ENCODE results near the gene GRAPL.
"Not testable (repeated sequence)": the region's sequence is repeated elsewhere in the genome, so short reads cannot be mapped to it uniquely, and the experiment has no call there.

GRAPL gene

DNA sequence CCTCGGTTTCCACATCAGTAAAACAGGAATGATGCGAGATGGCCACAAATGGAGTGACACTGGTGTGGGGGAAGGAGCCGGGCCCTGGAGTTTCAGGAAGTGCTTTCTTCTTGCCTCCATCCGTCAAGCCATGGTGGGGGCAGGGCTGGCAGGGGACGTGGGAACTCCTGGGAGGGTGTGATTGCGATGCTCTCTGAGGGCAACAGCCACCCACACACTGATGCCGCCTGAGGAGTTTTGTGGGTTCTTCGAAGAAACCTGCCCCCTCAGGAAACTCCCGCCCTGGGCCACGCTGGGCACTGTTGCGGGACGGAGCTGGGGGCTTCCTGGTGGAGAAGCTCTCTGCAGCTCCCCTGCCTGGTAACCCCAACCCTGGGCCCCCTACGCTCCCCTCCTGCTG is 8.0 kb downstream of the GRAPL start:
- DNase-seq (ENCODE audit: extremely low spot score, insufficient read length, low read depth): not testable (repeated sequence)
- FAIRE-seq: peak; percentile 95

DNA sequence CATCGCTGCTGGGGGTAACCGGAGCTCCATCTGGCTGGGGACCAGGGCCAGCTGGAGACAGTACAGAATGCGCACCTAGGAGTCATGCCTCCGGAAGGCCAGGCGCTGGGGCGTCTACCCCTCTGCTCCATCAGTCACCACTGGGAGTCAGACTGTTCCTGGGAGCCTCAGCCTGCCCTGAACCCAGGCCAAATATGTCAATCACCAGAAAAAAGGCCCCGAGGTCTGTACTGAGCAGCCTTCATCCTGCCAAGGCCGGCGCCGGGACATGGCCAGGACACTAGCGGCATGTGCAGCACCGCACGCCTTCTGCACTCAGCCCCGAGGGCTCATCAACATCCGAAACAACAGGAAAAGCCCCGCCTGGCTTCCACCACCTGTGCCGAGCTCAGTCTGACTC is 8.7 kb downstream of the GRAPL start:
- FAIRE-seq: not testable (repeated sequence)

DNA sequence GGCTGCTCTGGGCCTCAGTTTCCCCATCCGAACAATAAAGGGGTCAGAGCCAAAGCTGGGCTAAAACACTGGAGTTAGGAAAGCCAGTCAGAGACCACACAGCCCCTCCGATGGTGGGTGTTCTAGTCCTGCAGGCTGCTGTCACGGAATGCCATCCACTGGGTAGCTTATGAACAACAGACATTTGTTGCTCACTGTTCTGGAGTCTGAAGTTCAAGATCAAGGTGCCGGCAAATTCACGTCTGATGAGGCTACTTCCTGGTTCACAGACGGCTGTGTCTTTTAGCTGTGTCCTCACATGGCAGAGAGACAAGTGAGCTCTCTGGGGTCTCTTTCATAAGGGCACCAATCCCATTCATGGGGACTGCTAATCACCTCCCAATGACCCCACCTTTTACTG is 9.2 kb downstream of the GRAPL start:
- not testable (repeated sequence) for FAIRE-seq; DNase-seq (ENCODE audit: extremely low spot score, insufficient read length, low read depth)

More for the DNA sequence above, 8.7 kb downstream of the GRAPL start:
- not testable (repeated sequence) for DNase-seq (ENCODE audit: extremely low spot score, insufficient read length, low read depth)

GRCh38 chr17:19137959-19138358 is 10.6 kb downstream of the GRAPL start:
- not testable (repeated sequence) for DNase-seq (ENCODE audit: extremely low spot score, insufficient read length, low read depth)
- peak; percentile 98 for FAIRE-seq

DNA sequence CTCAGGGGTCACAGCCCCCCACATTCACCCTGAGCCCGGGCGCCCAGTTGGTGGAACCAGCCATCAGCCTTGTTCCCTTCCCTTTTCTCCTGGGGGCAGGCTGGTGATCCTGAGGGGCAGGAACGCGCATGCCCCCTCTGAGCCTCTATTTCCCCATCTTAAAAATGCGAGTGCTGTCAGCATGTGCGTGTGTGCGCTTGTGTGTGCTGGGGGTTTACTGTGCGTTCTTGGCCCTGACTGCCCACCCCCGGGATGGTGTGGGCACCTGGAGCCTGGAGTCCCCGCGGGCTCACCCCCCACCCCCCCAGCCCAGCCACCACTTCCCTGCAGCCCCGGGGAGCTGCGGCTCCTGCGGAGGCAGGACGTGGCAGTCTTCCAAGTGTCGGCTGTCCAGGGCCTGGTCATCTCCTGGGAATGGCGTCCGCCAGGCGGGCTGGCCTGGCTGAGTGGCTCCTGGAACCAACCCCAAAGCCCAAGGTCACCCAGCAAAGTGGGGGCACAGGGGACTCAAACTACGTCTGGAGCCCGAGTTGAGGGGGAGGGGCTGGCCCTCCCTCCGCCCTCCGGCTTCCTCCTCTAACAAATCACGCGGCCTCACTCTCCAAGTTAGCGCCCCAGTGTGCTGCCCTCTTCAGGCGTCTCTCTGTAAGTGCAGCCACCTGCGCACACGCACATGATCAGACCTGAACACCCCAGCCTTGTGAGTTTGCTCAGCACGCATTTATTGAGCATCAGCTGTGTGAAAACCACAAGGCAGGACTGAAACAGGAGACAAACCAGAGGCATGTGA is 14.2 kb downstream of the GRAPL start:
- peak; percentile 98 for FAIRE-seq
- DNase-seq (ENCODE audit: extremely low spot score, insufficient read length, low read depth): not testable (repeated sequence)

DNA sequence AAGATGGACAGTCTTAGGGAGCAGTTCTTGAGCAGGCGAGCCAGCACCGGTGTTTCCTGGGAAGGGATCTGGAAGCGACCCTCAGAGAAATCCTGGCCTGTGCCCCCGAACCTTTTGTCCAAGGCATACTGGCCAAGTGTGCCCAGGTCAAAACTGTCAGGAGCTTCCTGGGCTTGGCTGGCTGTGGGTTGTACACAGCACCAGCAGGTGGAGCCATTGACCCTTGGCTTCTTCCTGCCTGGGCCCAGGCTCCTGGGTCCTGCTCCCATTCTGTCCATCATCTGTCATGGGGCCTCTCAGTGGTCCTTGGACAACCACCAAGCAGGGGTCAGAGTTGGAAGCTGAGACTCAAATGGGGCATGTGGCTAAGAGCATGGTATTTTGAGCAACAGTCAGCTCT is 15.0 kb downstream of the GRAPL start:
- FAIRE-seq: not testable (repeated sequence)

GRCh38 chr17:19143097-19143777 is 15.8 kb downstream of the GRAPL start:
- DNase-seq (ENCODE audit: extremely low spot score, insufficient read length, low read depth); FAIRE-seq: not testable (repeated sequence)

More for the DNA sequence above, 15.0 kb downstream of the GRAPL start:
- DNase-seq (ENCODE audit: extremely low spot score, insufficient read length, low read depth): not testable (repeated sequence)

- DNase-seq (ENCODE audit: extremely low spot score, insufficient read length, low read depth); FAIRE-seq: not testable (repeated sequence)
Measured at GRCh38 chr17:19144373-19144772, 17.0 kb downstream of the GRAPL start.

- not testable (repeated sequence) for FAIRE-seq; DNase-seq (ENCODE audit: extremely low spot score, insufficient read length, low read depth)
Measured at GRCh38 chr17:19145471-19145870, 18.1 kb downstream of the GRAPL start.

GRCh38 chr17:19150678-19151615 is 23.6 kb downstream of the GRAPL start:
- not testable (repeated sequence) for FAIRE-seq; DNase-seq (ENCODE audit: extremely low spot score, insufficient read length, low read depth)

- not testable (repeated sequence) for DNase-seq (ENCODE audit: extremely low spot score, insufficient read length, low read depth); FAIRE-seq
Measured at GRCh38 chr17:19157628-19158027, 30.2 kb downstream of the GRAPL start.

- DNase-seq (ENCODE audit: extremely low spot score, insufficient read length, low read depth); FAIRE-seq: not testable (repeated sequence)
Measured at GRCh38 chr17:19158478-19158877, 31.1 kb downstream of the GRAPL start.

- not testable (repeated sequence) for FAIRE-seq; DNase-seq (ENCODE audit: extremely low spot score, insufficient read length, low read depth)
Measured at GRCh38 chr17:19158938-19159337, 31.5 kb downstream of the GRAPL start.

DNA sequence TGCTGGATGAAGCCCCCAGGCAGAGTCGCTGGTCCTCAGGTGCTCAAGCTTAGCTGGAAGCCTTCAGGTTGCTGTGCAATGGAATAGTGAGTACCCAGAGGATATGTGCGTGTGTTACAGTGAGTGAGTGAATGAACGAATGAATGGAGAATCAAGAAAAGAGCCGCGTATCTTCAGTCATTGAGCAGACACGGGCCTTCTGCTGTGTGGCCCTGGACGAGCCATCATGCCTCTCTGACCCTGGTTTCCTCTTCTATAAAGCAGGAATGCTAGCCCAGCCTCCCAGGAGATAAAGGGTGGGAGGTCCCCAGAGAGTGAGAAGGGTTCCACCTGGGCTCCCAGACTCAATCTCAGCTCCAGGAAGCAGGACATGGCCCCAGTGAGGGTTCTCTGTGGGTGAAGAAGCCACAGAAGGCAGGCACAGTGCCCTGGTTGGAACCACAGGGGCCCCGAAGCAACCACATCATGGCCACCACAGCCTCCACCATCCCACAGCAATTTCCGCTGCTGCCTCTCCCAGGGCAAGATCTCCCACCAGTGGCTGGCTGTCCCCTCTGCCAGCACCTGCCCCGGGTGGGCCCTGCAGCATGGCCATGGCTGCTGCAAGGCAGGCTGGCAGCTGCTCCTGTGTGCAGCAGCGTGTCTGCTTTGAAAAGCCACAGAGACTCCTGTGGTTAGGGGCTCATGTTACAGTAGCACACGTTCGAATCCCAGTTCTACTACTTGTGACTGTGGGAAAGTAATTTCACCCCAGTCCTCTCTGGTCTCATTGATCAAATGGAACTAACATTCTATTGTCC is 34.1 kb downstream of the GRAPL start:
- not testable (repeated sequence) for FAIRE-seq; DNase-seq (ENCODE audit: extremely low spot score, insufficient read length, low read depth)

- not testable (repeated sequence) for DNase-seq (ENCODE audit: extremely low spot score, insufficient read length, low read depth); FAIRE-seq
Measured at GRCh38 chr17:19162384-19163216, 35.2 kb downstream of the GRAPL start.

DNA sequence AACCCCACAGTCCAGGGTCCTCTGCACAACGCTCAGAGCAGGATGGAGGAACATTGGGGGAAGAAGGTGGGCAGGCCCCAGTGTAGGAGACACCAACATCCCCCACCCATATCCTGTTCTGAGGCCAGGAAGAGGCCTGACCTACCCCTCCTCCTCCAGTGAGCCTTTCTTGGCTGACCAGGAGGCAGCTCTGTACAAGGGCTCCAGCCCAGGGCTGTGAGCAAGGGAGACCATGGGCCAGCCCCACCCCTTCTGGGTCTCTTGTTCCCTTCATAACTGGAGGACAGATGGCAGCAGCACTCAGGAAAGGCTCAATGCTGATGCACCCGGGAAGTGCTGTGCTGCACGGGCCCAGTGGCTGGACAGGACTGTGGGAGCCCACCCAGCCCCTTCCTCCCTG is 47.0 kb downstream of the GRAPL start:
- not testable (repeated sequence) for FAIRE-seq; DNase-seq (ENCODE audit: extremely low spot score, insufficient read length, low read depth)

- DNase-seq (ENCODE audit: extremely low spot score, insufficient read length, low read depth); FAIRE-seq: not testable (repeated sequence)
Measured at GRCh38 chr17:19175410-19175809, 48.0 kb downstream of the GRAPL start.
